ENCODE data around the gene WDR64. TPM values are rescaled to one million over a fixed set of nuclear protein-coding genes. Genes with fewer than 3 reads are reported as not detected.

Gene WDR64
- total RNA-seq, 3 donors from 2014 or later (not counting 1 experiment from before 2014, with no cell fraction given): not detected

GRCh38 chr1:241638909-241639622 is 13.0 kb upstream of the WDR64 start:
- Histone ChIP-seq H3K27ac (ENCODE audit: low read length) (no peak overlapping the region), H3K36me3 (ENCODE audit: control insufficient read depth, insufficient read depth, low read length) (no peaks in the 10 kb centered on the region), H3K9me3 (ENCODE audit: control insufficient read depth, insufficient read depth, low read length) (no peaks in the 10 kb centered on the region), H3K4me3 (ENCODE audit: low read length) (peak overlapping the region; percentile 97), H3K4me1 (ENCODE audit: control insufficient read depth, insufficient read depth, low read length) (peaks cover 5% of the 10 kb centered on the region), H3K27me3 (ENCODE audit: control insufficient read depth, insufficient read depth, low read length) (no peaks in the 10 kb centered on the region)
- TF ChIP-seq, protein P1, sequence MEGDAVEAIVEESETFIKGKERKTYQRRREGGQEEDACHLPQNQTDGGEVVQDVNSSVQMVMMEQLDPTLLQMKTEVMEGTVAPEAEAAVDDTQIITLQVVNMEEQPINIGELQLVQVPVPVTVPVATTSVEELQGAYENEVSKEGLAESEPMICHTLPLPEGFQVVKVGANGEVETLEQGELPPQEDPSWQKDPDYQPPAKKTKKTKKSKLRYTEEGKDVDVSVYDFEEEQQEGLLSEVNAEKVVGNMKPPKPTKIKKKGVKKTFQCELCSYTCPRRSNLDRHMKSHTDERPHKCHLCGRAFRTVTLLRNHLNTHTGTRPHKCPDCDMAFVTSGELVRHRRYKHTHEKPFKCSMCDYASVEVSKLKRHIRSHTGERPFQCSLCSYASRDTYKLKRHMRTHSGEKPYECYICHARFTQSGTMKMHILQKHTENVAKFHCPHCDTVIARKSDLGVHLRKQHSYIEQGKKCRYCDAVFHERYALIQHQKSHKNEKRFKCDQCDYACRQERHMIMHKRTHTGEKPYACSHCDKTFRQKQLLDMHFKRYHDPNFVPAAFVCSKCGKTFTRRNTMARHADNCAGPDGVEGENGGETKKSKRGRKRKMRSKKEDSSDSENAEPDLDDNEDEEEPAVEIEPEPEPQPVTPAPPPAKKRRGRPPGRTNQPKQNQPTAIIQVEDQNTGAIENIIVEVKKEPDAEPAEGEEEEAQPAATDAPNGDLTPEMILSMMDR (IDR thresholded peaks at IDR 0.05): no peak
- ATAC-seq: no peak
- peak in 1 of 2 donors; percentile 39 for DNase-seq
- Mint-ChIP-seq H3K4me1 (peaks cover 22 to 31% of the 10 kb centered on the region in 2 donors), H3K27me3 (ENCODE audit: low read depth in 2 of 2) (no peaks in the 10 kb centered on the region), H3K4me3 (peak overlapping the region; percentile 73), H3K36me3 (no peaks in the 10 kb centered on the region), H3K9me3 (no peaks in the 10 kb centered on the region), H3K27ac (peak overlapping the region; percentile 40 to 44)
- WGBS (ENCODE audit: insufficient coverage): 16% methylated on average over 10 of the region's 11 CpGs
- intact Hi-C loops (cut with micrococcal nuclease): loop anchor here (5.0 kb wide), 1 partner anchor 117 kb away; no protein-coding TSS in a partner anchor

DNA sequence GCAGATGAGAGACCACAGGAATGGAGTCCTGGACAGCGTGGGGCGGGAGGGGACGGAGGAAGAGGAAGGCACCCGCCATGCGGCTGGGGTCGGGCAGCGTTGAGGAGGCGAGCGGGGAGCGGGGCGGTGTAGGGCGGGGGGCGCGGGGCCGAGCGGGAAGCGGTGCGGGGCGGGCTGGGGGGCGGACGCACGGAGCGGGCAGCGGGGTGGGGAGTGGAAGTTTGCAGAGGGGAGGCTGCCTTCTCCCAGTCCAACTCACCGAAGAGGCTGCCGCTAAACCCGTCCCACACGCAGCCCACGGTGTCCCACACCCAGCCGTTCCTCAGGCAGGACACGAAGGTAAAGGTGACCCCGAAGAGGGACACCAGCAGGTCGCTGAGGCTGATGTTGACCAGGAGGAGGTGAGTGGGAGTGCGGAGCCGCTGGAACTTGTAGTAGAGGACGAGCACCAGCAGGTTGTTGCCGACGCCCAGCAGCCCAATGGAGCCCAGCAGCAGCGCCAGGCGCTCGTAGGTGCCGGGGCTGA is 12.4 kb upstream of the WDR64 start:
- TF ChIP-seq, protein P1 (IDR thresholded peaks at IDR 0.05): no peak
- peak overlapping the region; percentile 73 for H3K4me3 Mint-ChIP-seq
- ATAC-seq: peak; percentile 6 to 22 (median 12)
- peak overlapping the region in 1 of 2 donors; percentile 44 for H3K27ac Mint-ChIP-seq
- no peaks in the 10 kb centered on the region for H3K9me3 ChIP-seq (ENCODE audit: control insufficient read depth, insufficient read depth, low read length)
- WGBS (ENCODE audit: insufficient coverage): under 1% methylated on average over 25 of the region's 42 CpGs
- intact Hi-C loops (cut with micrococcal nuclease): loop anchor here (1.0 to 5.0 kb wide), 3 partner anchors 117 to 1613 kb away; no protein-coding TSS in a partner anchor
- peak overlapping the region; percentile 97 for H3K4me3 ChIP-seq (ENCODE audit: low read length)
- H3K9me3 Mint-ChIP-seq: no peaks in the 10 kb centered on the region
- DNase-seq: no peak
- peaks cover 22 to 31% of the 10 kb centered on the region in 2 donors for H3K4me1 Mint-ChIP-seq
- no peaks in the 10 kb centered on the region for H3K36me3 ChIP-seq (ENCODE audit: control insufficient read depth, insufficient read depth, low read length)
- H3K4me1 ChIP-seq (ENCODE audit: control insufficient read depth, insufficient read depth, low read length): peaks cover 5% of the 10 kb centered on the region
- H3K27me3 Mint-ChIP-seq (ENCODE audit: low read depth in 2 of 2): no peaks in the 10 kb centered on the region
- H3K27me3 ChIP-seq (ENCODE audit: control insufficient read depth, insufficient read depth, low read length): no peaks in the 10 kb centered on the region
- H3K27ac ChIP-seq (ENCODE audit: low read length): peak overlapping the region; percentile 79
- H3K36me3 Mint-ChIP-seq: no peaks in the 10 kb centered on the region

GRCh38 chr1:241640149-241640866 is 11.8 kb upstream of the WDR64 start, which contains the start of the genes CHML and OPN3:
TSS of gene CHML (minus strand) at chr1:241640369. CDS start at chr1:241635766, 4,603 bp downstream.
TSS of gene OPN3 (minus strand) at chr1:241640369. CDS start at chr1:241640254, 115 bp downstream.
- Histone ChIP-seq H3K27me3 (ENCODE audit: control insufficient read depth, insufficient read depth, low read length) (no peaks in the 10 kb centered on the region), H3K27ac (ENCODE audit: low read length) (peak within 1 kb of the TSS; percentile 79), H3K4me1 (ENCODE audit: control insufficient read depth, insufficient read depth, low read length) (peaks cover 5% of the 10 kb centered on the region), H3K9me3 (ENCODE audit: control insufficient read depth, insufficient read depth, low read length) (no peaks in the 10 kb centered on the region), H3K36me3 (ENCODE audit: control insufficient read depth, insufficient read depth, low read length) (no peaks in the 10 kb centered on the region), H3K4me3 (ENCODE audit: low read length) (peak within 1 kb of the TSS; percentile 97)
- no peaks in the 10 kb centered on the region for H3K36me3 Mint-ChIP-seq
- peak; percentile 94 to 98 (median 96) for ATAC-seq
- TF ChIP-seq, protein P1 (IDR thresholded peaks at IDR 0.05): no peak
- intact Hi-C loops (cut with micrococcal nuclease): loop anchor here (1.0 to 5.0 kb wide), 2 partner anchors 207 to 1612 kb away; no protein-coding TSS in a partner anchor
- peak; percentile 87 to 94 for DNase-seq
- whole genome bisulfite sequencing (ENCODE audit: insufficient coverage): 5% methylated on average over 81 of the region's 81 CpGs
- H3K27me3 Mint-ChIP-seq (ENCODE audit: low read depth in 2 of 2): no peaks in the 10 kb centered on the region
- peak within 1 kb of the TSS; percentile 82 for H3K4me3 Mint-ChIP-seq
- peak within 1 kb of the TSS; percentile 44 to 61 for H3K27ac Mint-ChIP-seq
- H3K4me1 Mint-ChIP-seq: peaks cover 22 to 31% of the 10 kb centered on the region in 2 donors
- no peaks in the 10 kb centered on the region for H3K9me3 Mint-ChIP-seq

Measured in natural killer cell (primary cell).